Natural killer cell (primary cell): ENCODE results near the gene INSYN2A. TPM values are rescaled to one million over a fixed set of nuclear protein-coding genes. Genes with fewer than 3 reads are reported as not detected.

ENCODE experiments used
- ATAC-seq, 3 donors: fragments of 150-1000 bp in 2 of 3; fragments of 200-7000 bp in 1 of 3; cut with Tn5 transposase; 1 replicate in 1 of 3; 2 replicates in 2 of 3; pipeline ENCODE4 v1.10.0; 2021; ENCODE audit warnings: mild to moderate bottlenecking in 2 of 3, moderate library complexity in 2 of 3
- DNase-seq, 2 donors: peaks; one replicate each; pipeline versions ENCODE4 v3.0.0 to v3.0.0-alpha.2; 2013 to 2021; ENCODE audit warnings: mixed read lengths in 1 of 2
- H3K27ac ChIP-seq: one replicate; pipeline ENCODE4 v1.5.1; 2013; ENCODE audit warnings: mild to moderate bottlenecking, low read length
- H3K27me3 ChIP-seq: one replicate; pipeline ENCODE4 v1.6.1; 2013; ENCODE audit warnings: low read length; ENCODE audit not compliant: control insufficient read depth, insufficient read depth
- H3K36me3 ChIP-seq: one replicate; pipeline ENCODE4 v1.6.1; 2013; ENCODE audit warnings: low read length; ENCODE audit not compliant: control insufficient read depth, insufficient read depth
- H3K4me1 ChIP-seq: one replicate; pipeline ENCODE4 v1.6.1; 2013; ENCODE audit warnings: low read length; ENCODE audit not compliant: control insufficient read depth, insufficient read depth
- H3K4me3 ChIP-seq: one replicate; pipeline ENCODE4 v1.5.1; 2013; ENCODE audit warnings: low read length
- H3K9me3 ChIP-seq: one replicate; pipeline ENCODE4 v1.6.1; 2013; ENCODE audit warnings: low read length; ENCODE audit not compliant: control insufficient read depth, insufficient read depth
- H3K27ac Mint-ChIP-seq, 2 donors: one replicate each; pipeline ENCODE4 v1.8.0; 2022; ENCODE audit warnings: mild to moderate bottlenecking in 2 of 2, mixed read lengths in 2 of 2, moderate library complexity in 1 of 2
- H3K27me3 Mint-ChIP-seq, 2 donors: one replicate each; pipeline ENCODE4 v1.8.0; 2022; ENCODE audit warnings: low read depth in 2 of 2, mixed read lengths in 2 of 2
- H3K36me3 Mint-ChIP-seq: one replicate; pipeline ENCODE4 v1.8.0; 2022; ENCODE audit warnings: mixed read lengths
- H3K4me1 Mint-ChIP-seq, 2 donors: one replicate each; pipeline ENCODE4 v1.8.0; 2022; ENCODE audit warnings: mixed read lengths in 2 of 2
- H3K4me3 Mint-ChIP-seq: one replicate; pipeline ENCODE4 v1.8.0; 2022; ENCODE audit warnings: mild to moderate bottlenecking, moderate library complexity, mixed read lengths
- H3K9me3 Mint-ChIP-seq, 2 donors: one replicate each; pipeline ENCODE4 v1.8.0; 2022; ENCODE audit warnings: mixed read lengths in 2 of 2
- CTCF ChIP-seq: fragments of 200-600 bp; IDR thresholded peaks from one replicate; pipeline ENCODE4 v1.8.0; 2022; ENCODE audit warnings: antibody characterized with exemption
- WGBS: methylation state at CpG from one replicate; pipeline ENCODE4 v1.1.7; 2013; ENCODE audit warnings: missing lambda C conversion rate; ENCODE audit not compliant: insufficient coverage; 5-methylcytosine and 5-hydroxymethylcytosine counted together
- intact Hi-C: fragments of 100-400 bp; cut with micrococcal nuclease; formaldehyde crosslinking; loops from one replicate; pipeline ENCODE4 v1.14.2; 2022
- total RNA-seq, 4 donors: library from RNA; stranded (reverse); fragments of 120-200 nt in 1 of 4; gene quantifications; one replicate each; pipeline versions ENCODE4 v1.2.3 to v1.2.4, GENCODE V29; 2013 to 2022

The INSYN2A gene
- total RNA-seq, 3 donors from 2014 or later (not counting 1 experiment from before 2014, with no cell fraction given): not detected

DNA sequence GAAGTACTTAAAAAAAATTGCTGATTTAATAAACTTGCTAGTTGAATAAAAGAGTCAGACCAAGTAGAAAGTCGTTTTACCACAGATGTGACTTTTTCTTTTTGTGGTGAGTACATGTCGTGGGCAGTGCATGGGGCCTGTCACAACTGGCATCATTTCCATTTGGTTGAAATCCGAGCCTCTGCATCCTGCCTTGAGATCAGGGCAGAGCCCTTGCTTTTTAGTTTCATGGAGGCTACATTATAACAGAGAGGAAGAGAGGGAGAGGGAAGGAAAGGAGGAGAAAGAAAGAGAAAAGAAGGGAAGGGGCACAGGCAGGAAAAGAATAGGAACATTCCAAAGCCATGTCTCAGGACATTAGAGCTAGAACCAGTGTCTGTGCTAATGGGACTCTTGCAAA, 20.4 kb upstream of the INSYN2A start:
- no peak for DNase-seq
- H3K4me1 ChIP-seq: no peaks in the 10 kb centered on the region
- H3K36me3 Mint-ChIP-seq: no peaks in the 10 kb centered on the region
- 30% methylated on average over 3 of the region's 3 CpGs for WGBS
- no peak for TF ChIP-seq CTCF
- no peak for ATAC-seq
- H3K4me3 ChIP-seq: no peak overlapping the region
- no peak overlapping the region for H3K4me3 Mint-ChIP-seq
- H3K27ac ChIP-seq: no peak overlapping the region
- H3K4me1 Mint-ChIP-seq: no peaks in the 10 kb centered on the region
- no peaks in the 10 kb centered on the region for H3K9me3 ChIP-seq
- intact Hi-C loops: no loop called here
- H3K27me3 Mint-ChIP-seq: peaks cover 15 to 46% of the 10 kb centered on the region in 2 donors
- no peaks in the 10 kb centered on the region for H3K27me3 ChIP-seq
- H3K27ac Mint-ChIP-seq: no peak overlapping the region
- H3K36me3 ChIP-seq: no peaks in the 10 kb centered on the region
- no peaks in the 10 kb centered on the region for H3K9me3 Mint-ChIP-seq

DNA sequence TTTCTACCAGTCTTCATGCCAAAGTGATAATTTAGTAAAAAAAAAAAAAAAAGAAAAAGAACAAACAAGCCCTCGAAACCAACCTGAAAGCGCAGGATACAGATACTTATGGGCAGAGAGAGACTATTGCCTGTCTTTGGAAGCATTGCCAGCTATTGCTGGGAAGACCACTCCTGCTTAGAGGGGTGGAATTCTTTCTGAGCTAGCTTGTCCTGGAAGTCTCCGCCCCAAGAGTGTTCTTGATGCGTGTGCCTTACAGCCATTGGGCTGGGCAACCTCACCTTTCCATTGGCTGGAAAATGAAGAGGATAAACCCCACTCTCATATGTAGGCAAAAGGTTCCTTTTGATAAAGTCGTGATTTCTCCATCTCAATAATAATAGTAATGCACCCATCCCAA, 19.9 kb upstream of the INSYN2A start:
- Mint-ChIP-seq H3K4me3 (no peak overlapping the region), H3K9me3 (no peaks in the 10 kb centered on the region), H3K27ac (no peak overlapping the region), H3K4me1 (no peaks in the 10 kb centered on the region), H3K27me3 (peaks cover 15 to 43% of the 10 kb centered on the region in 2 donors), H3K36me3 (no peaks in the 10 kb centered on the region)
- no peaks in the 10 kb centered on the region for H3K9me3 ChIP-seq
- no peaks in the 10 kb centered on the region for H3K36me3 ChIP-seq
- intact Hi-C loops: no loop called here
- H3K27ac ChIP-seq: no peak overlapping the region
- no peaks in the 10 kb centered on the region for H3K27me3 ChIP-seq
- WGBS: 89% methylated on average over 5 of the region's 5 CpGs
- DNase-seq (no peak), ATAC-seq (no peak)
- H3K4me1 ChIP-seq: no peaks in the 10 kb centered on the region
- no peak overlapping the region for H3K4me3 ChIP-seq
- no peak for TF ChIP-seq CTCF

- H3K9me3 Mint-ChIP-seq: no peaks in the 10 kb centered on the region
- Histone ChIP-seq H3K27me3 (no peaks in the 10 kb centered on the region), H3K9me3 (no peaks in the 10 kb centered on the region), H3K36me3 (no peaks in the 10 kb centered on the region), H3K4me1 (no peaks in the 10 kb centered on the region), H3K4me3 (no peak overlapping the region), H3K27ac (no peak overlapping the region)
- H3K27me3 Mint-ChIP-seq: peaks cover 12 to 39% of the 10 kb centered on the region in 2 donors
- WGBS: 91% methylated on average over 3 of the region's 4 CpGs
- ATAC-seq (no peak), DNase-seq (no peak)
- H3K27ac Mint-ChIP-seq: no peak overlapping the region
- H3K4me3 Mint-ChIP-seq: no peak overlapping the region
- intact Hi-C loops: no loop called here
- no peaks in the 10 kb centered on the region for H3K36me3 Mint-ChIP-seq
- no peaks in the 10 kb centered on the region for H3K4me1 Mint-ChIP-seq
- no peak for TF ChIP-seq CTCF
Observed at GRCh38 chr10:127215866-127216265, 19.5 kb upstream of the INSYN2A start.

DNA sequence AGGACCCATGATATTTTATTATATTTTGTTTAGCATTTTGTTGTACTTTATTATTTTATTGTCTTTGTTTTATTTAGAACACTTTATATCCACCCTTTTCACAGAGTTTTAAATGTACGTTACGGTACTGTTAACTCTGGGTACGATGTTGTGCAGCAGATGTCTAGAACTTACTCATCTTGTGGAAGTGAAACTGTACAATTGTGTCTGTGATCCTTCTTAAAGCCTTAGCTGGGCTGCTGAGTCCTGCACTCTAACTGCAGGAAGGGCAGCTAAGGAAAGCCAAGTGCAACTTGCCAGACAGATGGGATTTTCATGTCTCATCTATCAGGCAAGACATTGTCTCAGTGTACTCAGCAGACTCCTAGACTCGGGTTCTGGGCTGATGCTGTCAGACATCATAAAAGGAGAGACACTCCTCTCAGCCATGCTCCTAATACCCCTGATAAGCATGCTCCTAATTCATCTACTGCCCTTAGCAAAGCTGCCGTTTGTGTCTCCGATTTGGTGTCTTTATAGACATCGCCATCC, 14.6 kb upstream of the INSYN2A start:
- intact Hi-C loops: no loop called here
- WGBS: 82% methylated on average over 7 of the region's 7 CpGs
- H3K27ac ChIP-seq: no peak overlapping the region
- no peak for ATAC-seq
- no peak for TF ChIP-seq CTCF
- no peaks in the 10 kb centered on the region for H3K27me3 ChIP-seq
- no peaks in the 10 kb centered on the region for H3K9me3 Mint-ChIP-seq
- no peaks in the 10 kb centered on the region for H3K4me1 ChIP-seq
- no peaks in the 10 kb centered on the region for H3K36me3 Mint-ChIP-seq
- peaks cover 6 to 35% of the 10 kb centered on the region in 2 donors for H3K27me3 Mint-ChIP-seq
- no peak for DNase-seq
- no peak overlapping the region for H3K27ac Mint-ChIP-seq
- no peak overlapping the region for H3K4me3 ChIP-seq
- H3K36me3 ChIP-seq: no peaks in the 10 kb centered on the region
- no peaks in the 10 kb centered on the region for H3K4me1 Mint-ChIP-seq
- no peaks in the 10 kb centered on the region for H3K9me3 ChIP-seq
- H3K4me3 Mint-ChIP-seq: no peak overlapping the region
